Caco-2 (cell line): ENCODE data around the gene CCDC73. TPM values are rescaled to one million over a fixed set of nuclear protein-coding genes. Genes with fewer than 3 reads are reported as not detected.

Source experiments
- Bru-seq: library from RNA; stranded (reverse); fragments of 400-500 nt; gene quantifications from one replicate; lab custom pipeline; 2021; lab: Mats Ljungman, UMichigan
- BruChase-seq, 2 experiments: library from RNA; stranded (reverse); fragments of 400-500 nt; gene quantifications; one replicate each; lab custom pipeline; 2021; lab: Mats Ljungman, UMichigan
- BruUV-seq: library from RNA; stranded (reverse); fragments of 400-500 nt; replicated peaks from 2 replicates; lab custom pipeline; 2021; lab: Mats Ljungman, UMichigan
- CTCF ChIA-PET: fragments of 300-600 bp; sonication (Branson Sonifier 250); formaldehyde crosslinking; loops from one replicate; lab custom pipeline; 2022; ENCODE audit warnings: antibody characterized with exemption; lab: Charles Lee
- POLR2A ChIA-PET: fragments of 300-600 bp; sonication (Branson Sonifier 250); formaldehyde crosslinking; loops from one replicate; lab custom pipeline; 2022; ENCODE audit warnings: antibody characterized with exemption; lab: Charles Lee
- DNase-seq, 2 experiments: peaks; one replicate each; pipeline versions ENCODE4 v3.0.0 to v3.0.0-alpha.2; 2020 to 2022
- H3K27me3 ChIP-seq: replicated peaks from 2 replicates; pipeline ENCODE4 v1.6.0; 2011; ENCODE audit warnings: low read length; ENCODE audit not compliant: control insufficient read depth, insufficient read depth
- H3K36me3 ChIP-seq: 2 replicates; pipeline ENCODE4 v1.5.1; 2011; ENCODE audit warnings: low read length; ENCODE audit not compliant: control insufficient read depth, insufficient read depth
- H3K4me1 ChIP-seq: fragments of 250-450 bp; sonication (Bioruptor Pico); 2 replicates; pipeline ENCODE4 v1.5.1; 2020; ENCODE audit warnings: mild to moderate bottlenecking
- H3K4me3 ChIP-seq: 2 replicates; pipeline ENCODE4 v1.5.1; 2011; ENCODE audit warnings: low read depth, mild to moderate bottlenecking, control low read depth, low read length
- H3K9me3 ChIP-seq: fragments of 250-450 bp; sonication (Bioruptor Pico); 2 replicates; pipeline ENCODE4 v1.5.1; 2020; ENCODE audit warnings: mild to moderate bottlenecking, moderate library complexity
- H3K27ac Mint-ChIP-seq: one replicate; pipeline ENCODE4 v1.8.0; 2022; ENCODE audit warnings: mixed read lengths; ENCODE audit not compliant: unreplicated experiment
- H3K27me3 Mint-ChIP-seq: one replicate; pipeline ENCODE4 v1.8.0; 2022; ENCODE audit warnings: mixed read lengths; ENCODE audit not compliant: insufficient read depth, unreplicated experiment
- H3K36me3 Mint-ChIP-seq: one replicate; pipeline ENCODE4 v1.8.0; 2022; ENCODE audit warnings: mild to moderate bottlenecking, mixed read lengths; ENCODE audit not compliant: insufficient read depth, unreplicated experiment
- H3K4me1 Mint-ChIP-seq: one replicate; pipeline ENCODE4 v1.8.0; 2022; ENCODE audit warnings: low read depth, mixed read lengths; ENCODE audit not compliant: unreplicated experiment
- H3K4me3 Mint-ChIP-seq: one replicate; pipeline ENCODE4 v1.8.0; 2022; ENCODE audit warnings: mild to moderate bottlenecking, moderate library complexity, mixed read lengths; ENCODE audit not compliant: unreplicated experiment
- H3K9me3 Mint-ChIP-seq: one replicate; pipeline ENCODE4 v1.8.0; 2022; ENCODE audit warnings: mixed read lengths; ENCODE audit not compliant: unreplicated experiment
- CTCF ChIP-seq, 2 experiments: fragments of 200-600 bp in 1 of 2; IDR thresholded peaks; 1 replicate in 1 of 2; 2 replicates in 1 of 2; pipeline versions ENCODE4 v1.5.1 to v1.8.0; 2011 to 2022; ENCODE audit warnings: antibody characterized with exemption in 1 of 2, control low read depth in 1 of 2, inconsistent platforms in 1 of 2, low read depth in 1 of 2, low read length in 1 of 2, mild to moderate bottlenecking in 1 of 2, moderate library complexity in 1 of 2; ENCODE audit not compliant: insufficient read depth in 1 of 2, severe bottlenecking in 1 of 2, unreplicated experiment in 1 of 2
- intact Hi-C: fragments of 100-400 bp; cut with micrococcal nuclease; formaldehyde crosslinking; loops from one replicate; pipeline ENCODE4 v1.10.0; 2022; ENCODE audit not compliant: unreplicated experiment
- long read RNA-seq: library from polyadenylated mRNA; stranded (forward); transcript quantifications from one replicate; pipeline ENCODE4 v2.0.0, GENCODE V29; 2022
- total RNA-seq: library from RNA; stranded (reverse); gene quantifications from 2 replicates; pipeline ENCODE4 v1.2.3, GENCODE V29; 2022

CCDC73 gene
- total RNA-seq (not detected in 2 replicates), Bru-seq, nascent RNA (percentile 14 among the genes with signal in this experiment), BruChase-seq, experiment 1, labeled RNA remaining after a 2-hour chase (percentile 19 among the genes with signal in this experiment), BruChase-seq, experiment 2, labeled RNA remaining after a 6-hour chase (percentile 13 among the genes with signal in this experiment)
- long read RNA-seq, partial matches to known transcripts: 0 of 3 reads
- long read RNA-seq, other reads (novel, unspliced or antisense): 3 of 3 reads

- no peaks in the 10 kb centered on the region for H3K4me1 Mint-ChIP-seq
- intact Hi-C loops: loop anchor here (5.0 to 10.0 kb wide), 3 partner anchors 180 to 407 kb away; partner anchors contain the start of gene EIF3M
- H3K27ac Mint-ChIP-seq: no peak within 1 kb of the TSS
- Histone ChIP-seq H3K36me3 (no peaks in the 10 kb centered on the region), H3K9me3 (no peaks in the 10 kb centered on the region), H3K4me3 (no peak within 1 kb of the TSS), H3K27me3 (no peaks in the 10 kb centered on the region), H3K4me1 (no peaks in the 10 kb centered on the region)
- no peak within 1 kb of the TSS for H3K4me3 Mint-ChIP-seq
- ChIA-PET POLR2A (no interaction called here), CTCF (no interaction called here)
- H3K9me3 Mint-ChIP-seq: no peaks in the 10 kb centered on the region
- no peaks in the 10 kb centered on the region for H3K36me3 Mint-ChIP-seq
- no peak for TF ChIP-seq CTCF (IDR thresholded peaks at IDR 0.05; ENCODE audit: insufficient read depth in 1 of 2, low read depth in 1 of 2, low read length in 1 of 2, severe bottlenecking in 1 of 2, unreplicated experiment in 1 of 2)
- BruUV-seq: no TSS peak
- peaks cover 4% of the 10 kb centered on the region for H3K27me3 Mint-ChIP-seq
- no peak for DNase-seq
Observed at GRCh38 chr11:32794439-32794838, at the start of gene CCDC73. Gene CCDC73 (minus strand): TSS chr11:32794662. CDS start chr11:32760243, 34,419 bp downstream.

GRCh38 chr11:32843544-32843943, 49.1 kb upstream of the CCDC73 start:
- no peak overlapping the region for H3K27ac Mint-ChIP-seq
- intact Hi-C loops: no loop called here

GRCh38 chr11:32840587-32840986, 46.1 kb upstream of the CCDC73 start:
- POLR2A ChIA-PET: interaction anchor here (0.7 kb wide), 1 partner anchor 321 kb away, joined by 4 read pairs; the partner anchor contains the start of gene CSTF3
- H3K27me3 ChIP-seq: no peaks in the 10 kb centered on the region
- no peak overlapping the region for H3K4me3 ChIP-seq
- Mint-ChIP-seq H3K4me1 (peaks cover 9% of the 10 kb centered on the region), H3K9me3 (no peaks in the 10 kb centered on the region), H3K27ac (no peak overlapping the region), H3K27me3 (no peaks in the 10 kb centered on the region), H3K4me3 (no peak overlapping the region), H3K36me3 (peaks cover 19% of the 10 kb centered on the region)
- CTCF ChIA-PET: interaction anchor here (0.7 kb wide), 1 partner anchor 26 kb away, joined by 3 read pairs; no protein-coding TSS in a partner anchor
- DNase-seq: no peak
- H3K36me3 ChIP-seq: no peaks in the 10 kb centered on the region
- no TSS peak for BruUV-seq
- TF ChIP-seq CTCF (IDR thresholded peaks at IDR 0.05; ENCODE audit: insufficient read depth in 1 of 2, low read depth in 1 of 2, low read length in 1 of 2, severe bottlenecking in 1 of 2, unreplicated experiment in 1 of 2): no peak
- no peaks in the 10 kb centered on the region for H3K9me3 ChIP-seq
- H3K4me1 ChIP-seq: peaks cover 10% of the 10 kb centered on the region
- intact Hi-C loops: no loop called here

More at GRCh38 chr11:32843544-32843943, 49.1 kb upstream of the CCDC73 start:
- no peak overlapping the region for H3K4me3 Mint-ChIP-seq
- H3K9me3 ChIP-seq: no peaks in the 10 kb centered on the region
- peaks cover 26% of the 10 kb centered on the region for H3K36me3 Mint-ChIP-seq
- H3K4me1 Mint-ChIP-seq: peaks cover 8% of the 10 kb centered on the region
- H3K36me3 ChIP-seq: no peaks in the 10 kb centered on the region
- H3K9me3 Mint-ChIP-seq: no peaks in the 10 kb centered on the region
- H3K4me1 ChIP-seq: peaks cover 8% of the 10 kb centered on the region
- no peak for DNase-seq
- H3K27me3 Mint-ChIP-seq: no peaks in the 10 kb centered on the region
- ChIA-PET POLR2A (no interaction called here), CTCF (no interaction called here)
- BruUV-seq: no TSS peak
- no peak overlapping the region for H3K4me3 ChIP-seq
- H3K27me3 ChIP-seq: no peaks in the 10 kb centered on the region
- TF ChIP-seq CTCF (IDR thresholded peaks at IDR 0.05; ENCODE audit: insufficient read depth in 1 of 2, low read depth in 1 of 2, low read length in 1 of 2, severe bottlenecking in 1 of 2, unreplicated experiment in 1 of 2): no peak
